Measurements from ENCODE around the gene YPEL5. TPM values are rescaled to one million over a fixed set of nuclear protein-coding genes. Genes with fewer than 3 reads are reported as not detected.

Gene YPEL5
- total RNA-seq, 4 donors from 2014 or later = 53.4 to 94.2 (median 71.4) TPM

DNA sequence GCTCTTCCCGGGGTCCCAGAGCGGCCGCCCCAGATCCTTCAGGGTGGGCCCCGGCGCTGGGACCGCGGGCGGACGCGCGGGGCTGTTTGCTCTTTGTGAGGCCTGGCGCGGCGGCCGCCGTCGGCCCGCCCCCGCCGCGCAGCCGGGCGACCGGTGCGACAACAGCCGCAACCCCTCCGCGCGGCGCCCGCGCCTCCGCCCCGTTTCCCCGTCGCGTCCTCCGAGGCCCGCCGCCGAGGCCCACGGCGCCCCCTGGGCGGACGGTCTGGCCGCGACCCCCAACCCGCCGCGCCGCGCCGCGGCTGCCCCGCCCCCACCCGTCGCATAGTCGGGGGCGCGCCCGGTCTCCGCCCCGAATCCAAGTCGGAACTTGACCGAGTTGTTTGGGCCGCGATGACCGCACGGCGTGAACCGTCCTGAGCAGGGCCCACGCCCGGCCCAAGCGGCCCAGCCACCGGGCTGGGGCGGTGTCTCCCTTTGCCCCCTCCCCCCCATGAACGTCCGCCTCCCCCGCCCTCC is 448 bp downstream of the YPEL5 start:
- no peak for DNase-seq (ENCODE audit: low spot score in 2 of 2)
- Histone ChIP-seq H3K9me3 (no peaks in the 10 kb centered on the region), H3K4me1 (peaks cover 0 to 49% (median 33%) of the 10 kb centered on the region in 4 donors), H3K4me3 (peak overlapping the region; percentile 74 to 98 (median 88)), H3K27ac (peak overlapping the region; percentile 92 to 100 (median 99)), H3K36me3 (no peaks in the 10 kb centered on the region), H3K27me3 (no peaks in the 10 kb centered on the region)
- TF ChIP-seq POLR2A (IDR thresholded peaks at IDR 0.05) (no peak), EP300 (IDR thresholded peaks at IDR 0.05) (no peak)
- TF ChIP-seq, protein P1, sequence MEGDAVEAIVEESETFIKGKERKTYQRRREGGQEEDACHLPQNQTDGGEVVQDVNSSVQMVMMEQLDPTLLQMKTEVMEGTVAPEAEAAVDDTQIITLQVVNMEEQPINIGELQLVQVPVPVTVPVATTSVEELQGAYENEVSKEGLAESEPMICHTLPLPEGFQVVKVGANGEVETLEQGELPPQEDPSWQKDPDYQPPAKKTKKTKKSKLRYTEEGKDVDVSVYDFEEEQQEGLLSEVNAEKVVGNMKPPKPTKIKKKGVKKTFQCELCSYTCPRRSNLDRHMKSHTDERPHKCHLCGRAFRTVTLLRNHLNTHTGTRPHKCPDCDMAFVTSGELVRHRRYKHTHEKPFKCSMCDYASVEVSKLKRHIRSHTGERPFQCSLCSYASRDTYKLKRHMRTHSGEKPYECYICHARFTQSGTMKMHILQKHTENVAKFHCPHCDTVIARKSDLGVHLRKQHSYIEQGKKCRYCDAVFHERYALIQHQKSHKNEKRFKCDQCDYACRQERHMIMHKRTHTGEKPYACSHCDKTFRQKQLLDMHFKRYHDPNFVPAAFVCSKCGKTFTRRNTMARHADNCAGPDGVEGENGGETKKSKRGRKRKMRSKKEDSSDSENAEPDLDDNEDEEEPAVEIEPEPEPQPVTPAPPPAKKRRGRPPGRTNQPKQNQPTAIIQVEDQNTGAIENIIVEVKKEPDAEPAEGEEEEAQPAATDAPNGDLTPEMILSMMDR (IDR thresholded peaks at IDR 0.05) = no peak
- 1% methylated on average over 17 to 53 of the region's 79 CpGs for WGBS, 2 donors

DNA sequence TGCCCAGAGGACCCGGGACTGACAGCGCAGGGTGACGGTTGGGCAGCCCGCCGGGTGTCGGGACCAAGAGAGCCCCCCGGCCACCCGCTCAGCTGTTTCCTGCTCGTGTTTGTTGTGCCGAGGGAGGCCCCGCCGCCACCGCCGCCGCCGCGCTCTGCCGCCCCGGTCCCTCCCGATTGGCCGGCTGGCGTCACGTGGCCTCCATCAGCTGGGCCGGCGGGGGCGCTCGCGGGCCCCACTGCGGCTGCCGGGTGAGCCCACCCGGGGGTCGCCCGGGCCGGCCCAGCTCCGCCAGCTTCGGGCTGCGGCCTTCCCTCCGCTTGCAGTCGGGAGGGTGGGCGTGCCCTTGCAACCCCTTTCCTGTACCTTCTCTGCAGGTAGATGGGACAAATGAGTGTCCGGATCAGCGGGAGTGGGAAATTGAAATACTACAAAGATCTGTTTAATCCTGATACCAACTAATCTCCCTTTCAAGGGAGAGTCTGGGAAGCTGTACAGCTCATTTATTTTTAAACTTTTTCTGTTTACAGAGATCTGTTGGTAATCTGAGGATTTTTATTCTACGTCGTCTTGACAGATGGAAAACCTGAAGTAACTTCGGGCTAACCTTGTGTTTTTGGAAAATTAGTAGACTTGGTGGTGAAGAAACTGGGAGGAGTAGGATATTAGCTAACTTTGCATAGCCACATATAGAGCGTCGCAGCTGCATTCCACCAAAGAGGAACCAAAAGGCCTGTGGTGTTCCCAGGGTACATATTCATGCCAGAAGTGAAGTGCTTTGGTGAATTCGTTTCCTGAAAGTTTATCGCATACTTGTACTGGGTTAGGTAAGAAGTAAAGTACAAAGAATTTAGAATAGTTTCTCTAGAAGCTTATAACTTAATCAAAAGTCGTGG is 1.2 kb downstream of the YPEL5 start:
- WGBS, 2 donors = 10 to 11% methylated on average over 27 to 34 of the region's 50 CpGs

DNA sequence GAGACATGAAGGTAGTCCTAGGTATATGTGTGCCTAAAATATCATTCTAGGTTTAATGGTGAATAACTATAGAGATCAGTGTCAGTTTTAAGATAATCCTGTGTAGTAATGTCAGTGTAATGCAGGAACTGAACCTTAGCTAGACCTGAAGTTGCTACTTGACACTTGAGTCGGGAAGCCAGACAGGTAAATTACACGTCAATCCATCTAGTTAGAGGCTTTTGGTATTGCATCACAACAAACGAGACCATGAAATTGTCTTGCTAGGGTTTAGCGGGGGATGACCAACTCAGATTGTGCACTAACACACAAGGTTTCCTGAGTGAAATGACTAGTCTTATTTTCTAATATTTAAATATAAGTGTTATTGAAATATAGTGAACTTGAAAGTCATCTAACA is 2.0 kb downstream of the YPEL5 start:
- 64 to 66% methylated on average over 4 of the region's 4 CpGs for WGBS, 2 donors
- no peak overlapping the region for H3K4me3 ChIP-seq
- peaks cover 0 to 58% (median 33%) of the 10 kb centered on the region in 4 donors for H3K4me1 ChIP-seq
- peaks cover 0 to 12% (median 0%) of the 10 kb centered on the region in 3 donors for H3K36me3 ChIP-seq
- TF ChIP-seq POLR2A (IDR thresholded peaks at IDR 0.05) (no peak), EP300 (IDR thresholded peaks at IDR 0.05) (no peak)
- TF ChIP-seq, protein P1 (IDR thresholded peaks at IDR 0.05) = no peak
- H3K27ac ChIP-seq = no peak overlapping the region
- no peaks in the 10 kb centered on the region for H3K9me3 ChIP-seq
- H3K27me3 ChIP-seq = no peaks in the 10 kb centered on the region
- DNase-seq (ENCODE audit: low spot score in 2 of 2) = no peak

More for the DNA sequence above, 1.2 kb downstream of the YPEL5 start:
- Histone ChIP-seq H3K4me3 (peak overlapping the region; percentile 72 to 98 (median 78)), H3K36me3 (peaks cover 0 to 6% (median 0%) of the 10 kb centered on the region in 3 donors), H3K4me1 (peaks cover 0 to 50% (median 33%) of the 10 kb centered on the region in 4 donors), H3K9me3 (no peaks in the 10 kb centered on the region), H3K27me3 (no peaks in the 10 kb centered on the region), H3K27ac (peak overlapping the region; percentile 92 to 100 (median 98))
- DNase-seq (ENCODE audit: low spot score in 2 of 2) = peak; percentile 56 to 75
- TF ChIP-seq EP300 (IDR thresholded peaks at IDR 0.05) (peak in 1 of 2 donors; percentile 84), POLR2A (IDR thresholded peaks at IDR 0.05) (peak; percentile 77 to 90)
- TF ChIP-seq, protein P1 (IDR thresholded peaks at IDR 0.05) = peak; percentile 47 to 75 (median 68)

DNA sequence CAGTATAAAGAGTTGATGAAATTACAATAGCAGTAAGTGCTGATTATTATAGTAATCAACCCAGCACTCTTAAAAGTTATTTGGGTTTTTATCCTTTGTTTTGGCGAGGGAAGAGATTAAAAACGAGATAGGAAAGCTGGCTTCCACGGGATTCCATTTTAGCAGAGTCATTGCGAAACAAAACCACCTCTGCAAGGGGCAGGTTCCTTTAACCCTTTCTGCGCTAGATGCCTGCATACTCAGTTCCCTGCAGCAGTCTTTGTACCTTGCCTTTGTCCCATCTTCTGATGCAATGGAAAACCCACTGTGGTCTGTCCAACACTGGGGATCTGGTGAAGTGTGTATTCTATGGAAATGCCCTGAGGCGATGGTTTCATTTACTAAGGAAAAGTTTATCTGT is 2.7 kb downstream of the YPEL5 start:
- no peak overlapping the region for H3K27ac ChIP-seq
- H3K27me3 ChIP-seq = no peaks in the 10 kb centered on the region
- peaks cover 0 to 62% (median 33%) of the 10 kb centered on the region in 4 donors for H3K4me1 ChIP-seq
- WGBS, 2 donors = 46 to 48% methylated on average over 6 of the region's 6 CpGs
- H3K9me3 ChIP-seq = no peaks in the 10 kb centered on the region
- H3K36me3 ChIP-seq = peaks cover 0 to 19% (median 0%) of the 10 kb centered on the region in 3 donors
- no peak overlapping the region for H3K4me3 ChIP-seq
- TF ChIP-seq, protein P1 (IDR thresholded peaks at IDR 0.05) = no peak
- no peak for TF ChIP-seq EP300 (IDR thresholded peaks at IDR 0.05)
- no peak for TF ChIP-seq POLR2A (IDR thresholded peaks at IDR 0.05)
- no peak for DNase-seq (ENCODE audit: low spot score in 2 of 2)

GRCh38 chr2:30149976-30150375 is 3.2 kb downstream of the YPEL5 start:
- TF ChIP-seq POLR2A (IDR thresholded peaks at IDR 0.05) (no peak), EP300 (IDR thresholded peaks at IDR 0.05) (no peak)
- TF ChIP-seq, protein P1 (IDR thresholded peaks at IDR 0.05) = no peak
- Histone ChIP-seq H3K27ac (no peak overlapping the region), H3K27me3 (no peaks in the 10 kb centered on the region), H3K4me1 (peaks cover 0 to 66% (median 33%) of the 10 kb centered on the region in 4 donors), H3K9me3 (no peaks in the 10 kb centered on the region), H3K36me3 (peaks cover 0 to 23% (median 0%) of the 10 kb centered on the region in 3 donors), H3K4me3 (no peak overlapping the region)
- WGBS, 2 donors = 47 to 70% methylated on average over 1 of the region's 1 CpG
- no peak for DNase-seq (ENCODE audit: low spot score in 2 of 2)
